Measurements from ENCODE around the gene MED15.

The MED15 gene

DNA sequence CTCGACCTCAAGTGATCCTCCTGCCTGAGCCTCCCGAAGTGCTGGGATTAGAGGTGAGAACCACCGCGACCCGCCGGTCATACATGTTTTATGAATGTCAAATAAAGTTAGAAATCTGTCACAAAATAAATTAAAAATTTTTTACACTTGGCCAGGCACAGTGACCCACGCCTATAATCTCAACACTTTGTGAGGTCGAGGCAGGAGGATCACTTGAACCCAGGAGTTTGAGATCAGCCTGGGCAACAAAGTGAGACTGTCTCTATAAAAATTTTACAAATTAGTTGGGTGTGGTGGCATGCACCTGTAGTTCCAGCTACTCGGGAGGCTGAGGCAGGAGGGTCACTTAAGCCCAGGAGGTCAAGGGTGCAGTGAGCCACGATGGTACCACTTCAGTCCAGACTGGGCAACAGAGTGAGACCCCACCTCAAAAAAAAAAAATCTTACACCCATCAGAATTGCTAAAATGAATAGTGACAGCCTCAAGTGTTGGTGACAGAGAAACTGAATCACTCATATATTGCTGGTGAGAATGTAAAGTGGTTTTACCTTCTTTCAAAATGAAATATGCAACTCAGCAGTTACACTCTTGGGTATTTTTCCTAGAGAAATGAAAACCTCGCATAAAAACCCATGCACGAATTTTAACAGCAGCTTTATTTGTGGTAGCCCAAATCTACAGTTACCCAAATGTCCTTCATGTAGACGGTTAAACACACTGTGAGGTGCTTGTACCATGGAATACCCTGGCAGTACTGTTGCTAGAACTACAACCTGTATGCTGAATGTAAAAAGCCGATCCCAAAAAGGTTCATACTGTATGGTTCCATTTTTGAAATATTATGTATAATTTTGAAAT lies 55.4 kb downstream of the MED15 start:
- Histone ChIP-seq H3K23ac (ENCODE audit: low read length) (no peak overlapping the region), H3K4me3 (ENCODE audit: low read depth, low read length) (no peak overlapping the region), H3K27me3 (ENCODE audit: insufficient read depth, low read length) (no peaks in the 10 kb centered on the region), H4K8ac (ENCODE audit: low read depth, low read length) (no peak overlapping the region), H3K14ac (ENCODE audit: low read length) (no peak overlapping the region), H4K91ac (ENCODE audit: low read depth, low read length) (no peak overlapping the region), H3K79me2 (ENCODE audit: control insufficient read depth, insufficient read depth, low read length, poor library complexity) (no peaks in the 10 kb centered on the region), H2AK5ac (ENCODE audit: low read length) (no peak overlapping the region), H3K4me1 (ENCODE audit: control insufficient read depth in 1 of 2, insufficient read depth in 2 of 2, low read length in 2 of 2) (peaks cover 15 to 21% of the 10 kb centered on the region in 2 experiments), H3K18ac (ENCODE audit: low read length) (no peak overlapping the region), H4K12ac (ENCODE audit: low read depth, low read length) (no peak overlapping the region), H2BK5ac (ENCODE audit: low read depth, low read length, poor library complexity) (no peak overlapping the region), H2AFZ (ENCODE audit: insufficient read depth, low read length, poor library complexity) (no peak overlapping the region), H2BK12ac (ENCODE audit: low read length) (no peak overlapping the region), H3K4me2 (ENCODE audit: low read length) (no peak overlapping the region), H3K9ac (ENCODE audit: low read length) (no peak overlapping the region), H3K79me1 (ENCODE audit: low read length) (peaks cover 8% of the 10 kb centered on the region), H3K27ac (ENCODE audit: low read depth, low read length) (no peak overlapping the region), H3K4ac (ENCODE audit: low read depth, low read length) (no peak overlapping the region), H3K9me3 (ENCODE audit: insufficient read depth, low read depth, low read length) (peaks cover 3% of the 10 kb centered on the region), H2BK120ac (ENCODE audit: insufficient read depth, low read length, poor library complexity) (no peak overlapping the region), H3K36me3 (ENCODE audit: control insufficient read depth in 1 of 2, insufficient read depth in 2 of 2, low read length in 2 of 2) (peaks cover 45 to 55% of the 10 kb centered on the region in 2 experiments)
- DNase-seq = no peak
- no CpG with 5 or more reads among the region's 14 CpGs for WGBS (ENCODE audit: extremely low coverage, insufficient coverage, insufficient read length)

DNA sequence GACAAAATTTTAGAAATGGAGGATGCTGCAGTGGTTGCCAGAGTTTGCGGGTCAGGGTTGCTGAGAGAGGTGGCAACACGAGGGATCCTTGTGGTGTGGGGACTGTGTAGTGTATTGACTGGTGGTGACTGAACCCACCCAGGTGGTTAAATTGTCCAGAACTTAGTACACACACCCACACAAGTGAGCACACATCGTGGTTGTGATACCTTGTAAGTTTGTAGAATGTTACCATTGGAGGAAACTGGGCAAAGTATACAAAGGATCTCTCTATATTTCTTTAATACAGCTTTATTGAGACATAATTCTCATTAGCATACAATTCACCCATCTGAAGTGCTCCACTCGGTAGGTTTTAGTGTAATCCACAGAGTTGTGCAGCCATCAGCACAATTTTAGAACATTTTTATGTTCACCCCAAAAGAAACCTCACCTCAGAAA lies 56.1 kb downstream of the MED15 start:
- Histone ChIP-seq H3K23ac (ENCODE audit: low read length) (no peak overlapping the region), H2AK5ac (ENCODE audit: low read length) (no peak overlapping the region), H3K79me1 (ENCODE audit: low read length) (peaks cover 10% of the 10 kb centered on the region), H3K4ac (ENCODE audit: low read depth, low read length) (no peak overlapping the region), H3K4me2 (ENCODE audit: low read length) (no peak overlapping the region), H3K4me3 (ENCODE audit: low read depth, low read length) (no peak overlapping the region), H3K27me3 (ENCODE audit: insufficient read depth, low read length) (no peaks in the 10 kb centered on the region), H3K18ac (ENCODE audit: low read length) (no peak overlapping the region), H2BK12ac (ENCODE audit: low read length) (no peak overlapping the region), H4K8ac (ENCODE audit: low read depth, low read length) (no peak overlapping the region), H2AFZ (ENCODE audit: insufficient read depth, low read length, poor library complexity) (no peak overlapping the region), H3K36me3 (ENCODE audit: control insufficient read depth in 1 of 2, insufficient read depth in 2 of 2, low read length in 2 of 2) (peaks cover 45 to 56% of the 10 kb centered on the region in 2 experiments), H2BK120ac (ENCODE audit: insufficient read depth, low read length, poor library complexity) (no peak overlapping the region), H3K4me1 (ENCODE audit: control insufficient read depth in 1 of 2, insufficient read depth in 2 of 2, low read length in 2 of 2) (peaks cover 22 to 27% of the 10 kb centered on the region in 2 experiments), H2BK5ac (ENCODE audit: low read depth, low read length, poor library complexity) (no peak overlapping the region), H3K27ac (ENCODE audit: low read depth, low read length) (no peak overlapping the region), H3K9me3 (ENCODE audit: insufficient read depth, low read depth, low read length) (peaks cover 3% of the 10 kb centered on the region), H3K79me2 (ENCODE audit: control insufficient read depth, insufficient read depth, low read length, poor library complexity) (no peaks in the 10 kb centered on the region), H4K91ac (ENCODE audit: low read depth, low read length) (no peak overlapping the region), H3K14ac (ENCODE audit: low read length) (no peak overlapping the region), H3K9ac (ENCODE audit: low read length) (no peak overlapping the region), H4K12ac (ENCODE audit: low read depth, low read length) (no peak overlapping the region)
- WGBS (ENCODE audit: extremely low coverage, insufficient coverage, insufficient read length) = no CpG with 5 or more reads among the region's 4 CpGs
- DNase-seq = no peak

DNA sequence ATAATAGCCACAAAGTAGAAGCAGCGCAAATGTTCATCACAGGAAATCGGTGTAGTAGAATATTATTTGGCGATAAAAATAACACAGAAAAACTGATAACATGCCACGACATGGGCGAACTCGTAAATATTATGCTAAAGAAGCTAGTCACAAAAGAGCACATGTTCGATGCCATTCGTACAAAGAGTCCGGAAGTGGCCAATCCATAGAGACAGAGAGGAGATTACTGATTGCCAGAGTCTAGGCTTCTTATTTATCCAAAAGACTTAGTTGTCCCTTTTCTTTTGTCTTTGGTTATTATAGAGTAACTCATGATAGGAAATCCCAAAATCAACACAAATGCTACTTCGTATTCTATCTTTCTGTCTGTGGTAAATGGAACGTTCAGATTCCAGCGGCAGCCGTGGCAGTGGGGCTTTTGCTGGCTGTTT lies 56.5 kb downstream of the MED15 start:
- H2AK5ac ChIP-seq (ENCODE audit: low read length) = no peak overlapping the region
- no peak overlapping the region for H3K4me2 ChIP-seq (ENCODE audit: low read length)
- H3K9me3 ChIP-seq (ENCODE audit: insufficient read depth, low read depth, low read length) = no peaks in the 10 kb centered on the region
- H3K27ac ChIP-seq (ENCODE audit: low read depth, low read length) = no peak overlapping the region
- no peak overlapping the region for H4K8ac ChIP-seq (ENCODE audit: low read depth, low read length)
- no peaks in the 10 kb centered on the region for H3K27me3 ChIP-seq (ENCODE audit: insufficient read depth, low read length)
- no peak overlapping the region for H2BK120ac ChIP-seq (ENCODE audit: insufficient read depth, low read length, poor library complexity)
- H3K4ac ChIP-seq (ENCODE audit: low read depth, low read length) = no peak overlapping the region
- H4K12ac ChIP-seq (ENCODE audit: low read depth, low read length) = no peak overlapping the region
- no peak overlapping the region for H4K91ac ChIP-seq (ENCODE audit: low read depth, low read length)
- H2BK5ac ChIP-seq (ENCODE audit: low read depth, low read length, poor library complexity) = no peak overlapping the region
- no peak for DNase-seq
- no CpG with 5 or more reads among the region's 13 CpGs for WGBS (ENCODE audit: extremely low coverage, insufficient coverage, insufficient read length)
- no peak overlapping the region for H3K9ac ChIP-seq (ENCODE audit: low read length)
- H3K36me3 ChIP-seq (ENCODE audit: control insufficient read depth in 1 of 2, insufficient read depth in 2 of 2, low read length in 2 of 2) = peaks cover 45 to 55% of the 10 kb centered on the region in 2 experiments
- no peaks in the 10 kb centered on the region for H3K79me2 ChIP-seq (ENCODE audit: control insufficient read depth, insufficient read depth, low read length, poor library complexity)
- no peak overlapping the region for H3K23ac ChIP-seq (ENCODE audit: low read length)
- peaks cover 26 to 32% of the 10 kb centered on the region in 2 experiments for H3K4me1 ChIP-seq (ENCODE audit: control insufficient read depth in 1 of 2, insufficient read depth in 2 of 2, low read length in 2 of 2)
- no peak overlapping the region for H3K18ac ChIP-seq (ENCODE audit: low read length)
- H2AFZ ChIP-seq (ENCODE audit: insufficient read depth, low read length, poor library complexity) = no peak overlapping the region
- H2BK12ac ChIP-seq (ENCODE audit: low read length) = no peak overlapping the region
- no peak overlapping the region for H3K14ac ChIP-seq (ENCODE audit: low read length)
- peaks cover 14% of the 10 kb centered on the region for H3K79me1 ChIP-seq (ENCODE audit: low read length)
- no peak overlapping the region for H3K4me3 ChIP-seq (ENCODE audit: low read depth, low read length)

- no peak overlapping the region for H4K91ac ChIP-seq (ENCODE audit: low read depth, low read length)
- H3K36me3 ChIP-seq (ENCODE audit: control insufficient read depth in 1 of 2, insufficient read depth in 2 of 2, low read length in 2 of 2) = peaks cover 49 to 61% of the 10 kb centered on the region in 2 experiments
- no peak overlapping the region for H2BK120ac ChIP-seq (ENCODE audit: insufficient read depth, low read length, poor library complexity)
- peaks cover 21% of the 10 kb centered on the region for H3K79me1 ChIP-seq (ENCODE audit: low read length)
- H3K4me1 ChIP-seq (ENCODE audit: control insufficient read depth in 1 of 2, insufficient read depth in 2 of 2, low read length in 2 of 2) = peaks cover 33 to 41% of the 10 kb centered on the region in 2 experiments
- no peak overlapping the region for H3K4ac ChIP-seq (ENCODE audit: low read depth, low read length)
- no peak overlapping the region for H2AK5ac ChIP-seq (ENCODE audit: low read length)
- no peak overlapping the region for H4K12ac ChIP-seq (ENCODE audit: low read depth, low read length)
- H2BK12ac ChIP-seq (ENCODE audit: low read length) = no peak overlapping the region
- H4K8ac ChIP-seq (ENCODE audit: low read depth, low read length) = no peak overlapping the region
- H3K14ac ChIP-seq (ENCODE audit: low read length) = no peak overlapping the region
- no CpG with 5 or more reads among the region's 13 CpGs for WGBS (ENCODE audit: extremely low coverage, insufficient coverage, insufficient read length)
- no peak overlapping the region for H3K23ac ChIP-seq (ENCODE audit: low read length)
- H3K9ac ChIP-seq (ENCODE audit: low read length) = no peak overlapping the region
- no peak overlapping the region for H3K4me3 ChIP-seq (ENCODE audit: low read depth, low read length)
- H3K18ac ChIP-seq (ENCODE audit: low read length) = peak overlapping the region; percentile 44
- H3K27ac ChIP-seq (ENCODE audit: low read depth, low read length) = no peak overlapping the region
- H3K9me3 ChIP-seq (ENCODE audit: insufficient read depth, low read depth, low read length) = no peaks in the 10 kb centered on the region
- DNase-seq = no peak
- H2BK5ac ChIP-seq (ENCODE audit: low read depth, low read length, poor library complexity) = no peak overlapping the region
- H3K79me2 ChIP-seq (ENCODE audit: control insufficient read depth, insufficient read depth, low read length, poor library complexity) = peaks cover 3% of the 10 kb centered on the region
- no peak overlapping the region for H3K4me2 ChIP-seq (ENCODE audit: low read length)
- H2AFZ ChIP-seq (ENCODE audit: insufficient read depth, low read length, poor library complexity) = no peak overlapping the region
- no peaks in the 10 kb centered on the region for H3K27me3 ChIP-seq (ENCODE audit: insufficient read depth, low read length)
These were observed 57.8 kb downstream of the MED15 start for GRCh38 chr22:20565079-20565734.
